H1 (cell line): ENCODE measurements around the gene UPF3A. TPM values are rescaled to one million over a fixed set of nuclear protein-coding genes. Genes with fewer than 3 reads are reported as not detected.

Experiments used
- ASH2L ChIP-seq: fragments of 200-600, 300-600 bp; sonication (generic); IDR thresholded peaks from one replicate; pipeline ENCODE4 v1.7.1; 2017; ENCODE audit warnings: low read length
- ATF3 ChIP-seq: IDR thresholded peaks from 2 replicates; pipeline ENCODE4 v1.6.1; 2011; ENCODE audit warnings: low read depth, mild to moderate bottlenecking, low read length; ENCODE audit not compliant: insufficient read depth
- CEBPB ChIP-seq: IDR thresholded peaks from 2 replicates; pipeline ENCODE4 v1.6.1; 2012; ENCODE audit warnings: low read depth, low read length
- CREB1 ChIP-seq: IDR thresholded peaks from 2 replicates; pipeline ENCODE4 v1.6.1; 2012; ENCODE audit warnings: inconsistent platforms
- CTBP2 ChIP-seq: IDR thresholded peaks from 2 replicates; pipeline ENCODE4 v1.7.0; 2011; ENCODE audit warnings: borderline replicate concordance, mild to moderate bottlenecking, moderate library complexity, mixed read lengths, low read length; ENCODE audit not compliant: insufficient read depth, insufficient read length
- E2F6 ChIP-seq: IDR thresholded peaks from 2 replicates; pipeline ENCODE4 v1.6.1; 2012; ENCODE audit warnings: inconsistent platforms
- FOSL1 ChIP-seq: IDR thresholded peaks from 2 replicates; pipeline ENCODE4 v1.6.1; 2011; ENCODE audit warnings: mild to moderate bottlenecking, low read depth, low read length, moderate library complexity; ENCODE audit not compliant: insufficient read depth
- GABPA ChIP-seq: IDR thresholded peaks from 2 replicates; pipeline ENCODE4 v1.6.1; 2011; ENCODE audit warnings: mild to moderate bottlenecking, low read length, moderate library complexity, borderline replicate concordance; ENCODE audit not compliant: insufficient read depth
- JUN ChIP-seq: IDR thresholded peaks from 2 replicates; pipeline ENCODE4 v1.6.1; 2011; ENCODE audit warnings: low read depth, mild to moderate bottlenecking, improper control_type of control experiment, low read length
- KDM4A ChIP-seq: IDR thresholded peaks from one replicate; pipeline ENCODE4 v1.7.1; 2012; ENCODE audit warnings: low read depth, mild to moderate bottlenecking, moderate library complexity, low read length, inconsistent platforms; ENCODE audit not compliant: severe bottlenecking
- KDM5A ChIP-seq: fragments of 200-600 bp; IDR thresholded peaks from 2 replicates; pipeline ENCODE4 v1.7.1; 2012; ENCODE audit warnings: mild to moderate bottlenecking, low read length, inconsistent platforms, mixed read lengths
- NANOG ChIP-seq: IDR thresholded peaks from 2 replicates; pipeline ENCODE4 v1.6.1; 2011; ENCODE audit warnings: low read length, low read depth, mild to moderate bottlenecking, inconsistent platforms; ENCODE audit not compliant: insufficient read depth, poor library complexity, severe bottlenecking
- NRF1 ChIP-seq: IDR thresholded peaks from 2 replicates; pipeline ENCODE4 v1.6.1; 2011; ENCODE audit warnings: mild to moderate bottlenecking, low read depth, low read length, improper control_type of control experiment
- POLR2AphosphoS5 ChIP-seq: IDR thresholded peaks from 2 replicates; pipeline ENCODE4 v1.6.1; 2011; ENCODE audit warnings: low read depth, low read length
- RAD21 ChIP-seq, 2 experiments: IDR thresholded peaks in 1 of 2; conservative IDR thresholded peaks in 1 of 2; 2 replicates each; pipeline ENCODE4 v1.6.1; 2011; ENCODE audit warnings: low read depth in 2 of 2, low read length in 2 of 2, improper control_type of control experiment in 1 of 2, inconsistent platforms in 1 of 2, mild to moderate bottlenecking in 1 of 2, moderate library complexity in 1 of 2
- RXRA ChIP-seq: IDR thresholded peaks from 2 replicates; pipeline ENCODE4 v1.6.1; 2011; ENCODE audit warnings: low read depth, mild to moderate bottlenecking, low read length, moderate library complexity; ENCODE audit not compliant: insufficient read depth
- SIX5 ChIP-seq: IDR thresholded peaks from 2 replicates; pipeline ENCODE4 v1.6.1; 2011; ENCODE audit warnings: mild to moderate bottlenecking, low read depth, low read length
- SP2 ChIP-seq: IDR thresholded peaks from 2 replicates; pipeline ENCODE4 v1.6.1; 2012; ENCODE audit warnings: mild to moderate bottlenecking, low read length, inconsistent platforms
- TBP ChIP-seq: IDR thresholded peaks from 2 replicates; pipeline ENCODE4 v1.6.1; 2011; ENCODE audit warnings: low read depth, low read length, improper control_type of control experiment
- TEAD4 ChIP-seq: IDR thresholded peaks from 2 replicates; pipeline ENCODE4 v1.6.1; 2012; ENCODE audit warnings: low read depth, low read length, inconsistent platforms, mixed read lengths
- YY1 ChIP-seq: IDR thresholded peaks from 2 replicates; pipeline ENCODE4 v1.6.1; 2011; ENCODE audit warnings: low read depth, mild to moderate bottlenecking, low read length
- ZNF274 ChIP-seq: IDR thresholded peaks from 2 replicates; pipeline ENCODE4 v1.7.0; 2012; ENCODE audit warnings: low read length, borderline replicate concordance; ENCODE audit errors: extremely low read depth
- polyA plus RNA-seq, 7 experiments: library from polyadenylated mRNA; depleted of rRNA in 3 of 7; stranded (reverse) in 5 of 7; unstranded in 2 of 7; fragments of >200 nt in 5 of 7; fragments of 200-250 nt in 2 of 7; gene quantifications; 1 replicate in 5 of 7; 2 replicates in 1 of 7; 4 replicates in 1 of 7; pipeline versions ENCODE4 v1.2.1 to v1.2.3, GENCODE V29; 2011 to 2013; ENCODE audit warnings: missing spikeins in 2 of 7, mixed read lengths in 2 of 7
- total RNA-seq: library from RNA; stranded (reverse); fragmentation: NEBNext Ultra II Directional; extraction: Animal tissue kit (Norgen Biotek cat#: 25700); gene quantifications from 2 replicates; pipeline ENCODE4 v1.2.1, GENCODE V29; 2021

UPF3A gene
- total and polyA plus RNA-seq, 2 of the 8 experiments (the other 6 are each of a cell fraction or from before 2014, with no cell fraction given) = 47.1 to 58.2 TPM

GRCh38 chr13:114234645-114235421 is 46.6 kb upstream of the UPF3A start, which contains the start of gene CDC16 (continued):
- TF ChIP-seq CTBP2 (no peak), NANOG (no peak), ATF3 (no peak), TBP (peak; percentile 59; the same call in 1 of the 2 replicates), E2F6 (peak; percentile 100), NRF1 (no peak), RXRA (no peak), CEBPB (no peak), GABPA (peak; percentile 96), ZNF274 (no peak), KDM5A (no peak), RAD21 (IDR thresholded peaks at IDR 0.05 in 1 of 2, conservative IDR thresholded peaks at IDR 0.05 in 1 of 2; ENCODE audit: low read depth in 2 of 2, low read length in 2 of 2) (no peak; a peak in 1 of 4 replicates), YY1 (0 out of 2 replicates have a peak, but pooled peaks have one; percentile 22), SIX5 (no peak), POLR2AphosphoS5 (peak; percentile 47; the same call in 1 of the 2 replicates), ASH2L (peak; percentile 70), SP2 (no peak), JUN (no peak), FOSL1 (no peak), KDM4A (peak; percentile 84), TEAD4 (peak; percentile 40; the same call in 1 of the 2 replicates), CREB1 (no peak; the same call in 1 of the 2 replicates)
